Activated CD4-positive, CD25-positive, alpha-beta regulatory T cell treated with anti-CD3 and anti-CD28 coated beads, Interleukin-2, amount 50 U/mL, for 16 hours (primary cell): Measurements from ENCODE around the gene BSPRY.

Source experiments
- DNase-seq: peaks from one replicate; pipeline ENCODE4 v3.0.0-alpha.2; 2020; ENCODE audit warnings: low read depth, low spot score

Gene BSPRY

DNA sequence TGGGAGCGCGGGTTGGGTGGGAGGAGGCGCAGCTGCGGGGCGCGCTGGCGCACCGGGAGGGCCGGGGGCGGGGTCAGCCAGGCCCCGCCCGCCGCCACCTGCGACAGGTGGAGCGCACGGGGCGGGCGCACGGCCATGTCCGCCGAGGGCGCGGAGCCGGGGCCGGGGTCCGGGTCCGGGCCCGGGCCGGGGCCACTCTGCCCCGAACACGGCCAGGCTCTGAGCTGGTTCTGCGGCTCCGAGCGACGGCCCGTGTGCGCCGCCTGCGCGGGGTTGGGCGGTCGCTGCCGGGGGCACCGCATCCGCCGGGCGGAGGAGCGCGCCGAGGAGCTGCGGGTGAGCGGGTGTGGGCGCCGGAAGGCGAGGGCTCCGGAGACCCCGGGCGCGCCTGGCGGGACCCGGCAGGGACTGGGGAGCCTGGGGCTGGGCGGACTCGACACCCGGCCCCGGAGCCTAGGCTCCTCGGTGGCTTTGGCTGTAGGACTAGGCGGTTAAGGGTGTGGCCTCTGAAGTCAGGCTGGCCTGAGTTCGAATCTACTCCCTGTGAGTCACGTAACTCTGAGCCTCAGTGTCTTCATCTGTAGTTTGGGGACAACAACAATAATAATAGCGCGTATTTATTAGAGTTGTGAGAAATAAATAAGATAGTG lies at the start of gene BSPRY:
Gene BSPRY, plus strand, starts transcription at position 97 of the 650 bp plus-strand sequence. Its CDS starts 39 bp downstream, at position 136.
- no peak for DNase-seq

GRCh38 chr9:113299800-113300292 lies 49.5 kb upstream of the BSPRY start:
- DNase-seq, result no peak

DNA sequence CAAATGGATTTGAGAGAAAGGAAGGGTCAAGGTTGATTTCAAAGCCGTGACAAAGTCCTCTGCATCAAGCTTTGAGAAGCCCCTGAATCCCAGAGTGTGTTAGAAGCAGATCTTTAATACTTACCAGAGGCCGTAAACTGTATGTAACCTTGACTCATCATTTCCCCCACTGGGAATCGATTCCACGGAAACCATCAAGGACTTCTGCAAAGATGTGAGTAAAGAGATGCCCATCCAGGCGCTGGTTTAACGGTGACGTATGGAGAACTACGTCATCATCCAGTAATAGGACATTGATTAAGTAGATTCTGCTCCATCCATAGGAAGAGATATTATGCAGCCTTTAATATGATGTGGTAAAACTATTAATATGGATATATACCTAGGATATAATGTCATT lies 47.8 kb upstream of the BSPRY start:
- DNase-seq, result no peak

DNA sequence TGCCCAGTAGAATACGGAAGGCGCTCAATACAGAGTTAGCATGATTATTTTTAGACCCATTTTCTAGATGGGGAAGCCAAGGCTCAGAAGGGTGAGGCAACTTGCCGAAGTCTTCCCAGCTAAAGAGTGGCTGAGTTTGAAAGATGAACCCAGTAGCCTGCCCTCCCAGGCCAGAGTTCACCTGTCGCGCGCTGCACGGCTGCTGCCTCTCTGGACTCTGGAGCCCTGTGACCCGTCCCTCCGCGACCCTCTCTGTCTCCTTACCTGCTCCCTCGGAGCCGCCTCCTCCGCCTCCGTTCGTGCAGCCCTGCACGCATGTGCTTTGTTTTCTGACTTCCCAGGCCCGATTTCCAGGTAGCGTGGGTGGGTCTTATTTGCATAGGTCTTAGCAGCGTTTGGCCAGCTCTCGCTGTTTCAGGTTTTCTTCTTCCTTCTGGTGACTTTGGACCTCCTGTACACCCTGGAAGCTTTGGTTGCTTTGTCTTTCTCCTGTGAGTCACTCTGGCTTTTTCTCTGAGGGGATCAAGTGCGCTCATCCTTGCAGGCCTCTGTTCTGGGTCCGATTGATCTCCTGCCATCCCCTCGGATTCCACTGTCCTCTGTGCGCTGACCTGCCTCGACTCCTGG lies 46.4 kb upstream of the BSPRY start, which contains the start of gene RNF183:
Gene RNF183, minus strand, starts transcription at position 585 of the 627 bp plus-strand sequence. CDS start 5,192 bp downstream, outside the sequence.
- no peak for DNase-seq

- DNase-seq, result no peak
Measured at GRCh38 chr9:113306566-113306965, 42.8 kb upstream of the BSPRY start.

DNA sequence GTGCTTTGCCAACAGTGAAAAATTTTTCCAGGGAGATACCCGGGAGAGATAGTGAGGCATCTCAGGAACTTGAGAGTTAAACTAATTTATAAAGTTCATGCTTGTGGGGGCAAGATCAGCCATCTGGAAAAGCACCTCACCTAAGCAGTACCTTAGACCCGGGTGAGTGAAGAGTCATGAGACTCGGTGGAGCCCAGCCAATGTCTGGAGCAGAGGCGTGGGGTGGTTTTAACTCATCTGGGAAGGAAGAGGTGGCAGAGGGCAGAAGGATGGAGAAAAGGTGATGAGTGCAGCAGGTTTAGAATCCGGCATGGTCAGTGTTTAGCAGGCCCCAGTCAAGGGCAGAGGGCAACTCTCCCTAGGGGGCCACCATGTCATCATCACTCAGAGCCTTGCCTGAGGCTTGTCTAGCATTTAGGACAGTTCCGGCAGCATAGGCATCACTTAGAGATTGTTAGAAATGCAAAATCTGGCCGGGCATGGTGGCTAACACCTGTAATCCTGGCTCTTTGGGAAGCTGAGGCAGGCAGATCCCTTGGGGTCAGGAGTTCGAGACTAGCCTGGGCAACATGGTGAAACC lies 41.9 kb upstream of the BSPRY start:
- no peak for DNase-seq

DNA sequence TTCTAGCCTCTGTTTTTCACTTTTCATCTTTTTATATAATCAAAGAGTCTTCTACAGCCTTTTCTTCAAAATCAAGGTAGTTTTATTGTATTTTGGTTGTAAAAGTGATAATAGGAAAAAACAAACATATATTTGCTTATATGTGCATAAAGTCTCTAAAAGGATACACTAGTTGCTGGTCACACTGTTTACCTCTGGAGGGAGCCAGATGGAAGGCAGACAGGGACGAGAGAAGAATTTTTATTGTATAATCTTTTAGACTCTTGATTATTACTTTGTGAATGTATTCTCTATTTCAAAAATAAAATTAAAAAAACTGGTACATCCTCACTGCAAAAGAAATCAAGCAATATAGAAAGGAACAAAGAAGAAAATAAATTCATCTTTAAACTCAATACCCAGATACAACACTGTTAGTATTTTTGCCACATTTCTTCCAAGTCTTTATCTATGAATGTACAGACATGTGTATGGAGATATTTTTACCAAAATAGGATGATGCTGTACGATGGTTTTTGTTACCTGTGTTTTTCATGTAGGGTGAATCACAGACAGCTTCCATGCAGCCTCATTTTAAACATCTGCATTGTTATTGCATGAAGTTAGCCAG lies 40.0 kb upstream of the BSPRY start:
- no peak for DNase-seq

- no peak for DNase-seq
Measured at GRCh38 chr9:113310538-113310937, 38.8 kb upstream of the BSPRY start.

- DNase-seq, result no peak
Measured at GRCh38 chr9:113311961-113312360, 37.4 kb upstream of the BSPRY start.

DNA sequence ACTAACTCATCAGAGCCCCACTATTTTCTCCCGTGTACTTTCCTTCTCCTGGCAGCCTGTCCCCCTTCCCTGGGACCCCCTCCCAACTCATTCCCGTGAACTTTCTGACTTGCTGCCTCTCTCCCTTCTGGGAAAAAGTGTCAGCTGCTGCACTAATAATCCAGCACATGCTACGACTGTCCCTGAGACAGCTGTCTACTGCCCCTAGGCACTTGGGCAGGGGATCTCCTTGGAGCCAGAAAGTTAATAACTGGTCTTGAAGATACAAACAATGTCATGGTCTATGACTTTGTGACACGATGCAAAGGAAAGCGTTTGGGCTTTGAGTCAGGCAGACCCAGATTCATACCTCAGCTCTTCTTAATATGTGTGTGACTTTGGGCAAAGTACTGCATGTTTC lies 36.1 kb upstream of the BSPRY start:
- DNase-seq, result no peak

GRCh38 chr9:113315231-113315630 lies 34.1 kb upstream of the BSPRY start:
- DNase-seq, result no peak

DNA sequence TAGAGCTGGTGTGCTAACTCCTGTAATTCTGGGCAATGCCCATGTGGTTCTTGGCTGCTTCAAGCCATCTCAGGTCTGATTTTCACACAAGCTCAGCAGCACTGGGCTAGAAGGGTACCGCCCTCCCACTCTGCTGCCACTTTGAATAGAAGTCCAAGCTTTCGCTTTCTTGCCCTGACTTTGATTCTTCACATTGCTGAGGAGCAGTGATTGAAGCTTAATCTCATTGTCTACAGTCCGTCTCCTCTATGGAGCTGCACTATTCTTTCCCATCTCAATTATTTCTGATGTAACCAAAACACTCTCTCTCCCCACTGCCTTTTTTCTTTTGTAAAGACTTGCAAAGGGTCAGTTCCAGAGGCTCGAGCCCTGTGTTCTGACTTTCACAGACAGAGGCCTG lies 33.3 kb upstream of the BSPRY start:
- DNase-seq, result no peak

- no peak for DNase-seq
Measured at GRCh38 chr9:113317777-113318176, 31.6 kb upstream of the BSPRY start.

- DNase-seq, result no peak
Measured at GRCh38 chr9:113319054-113319453, 30.3 kb upstream of the BSPRY start.

DNA sequence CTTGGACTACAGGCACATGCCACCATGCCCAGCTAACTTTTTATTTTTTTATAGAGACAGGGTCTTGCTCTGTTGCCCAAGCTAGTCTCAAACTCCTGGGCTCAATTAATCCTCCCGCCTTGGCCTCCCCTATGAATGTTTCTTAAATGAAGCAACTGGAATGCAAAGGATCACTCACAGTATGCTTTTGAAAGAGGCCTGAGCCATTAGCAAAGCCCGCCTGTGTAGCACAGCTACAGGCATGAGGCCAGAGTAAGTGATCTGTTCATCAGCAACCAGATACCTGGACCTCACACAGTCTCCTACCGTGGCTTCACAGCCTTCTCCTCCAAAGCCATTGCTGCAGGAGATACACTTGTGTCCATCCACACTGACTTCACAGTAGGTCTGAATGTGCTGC lies 29.3 kb upstream of the BSPRY start:
- no peak for DNase-seq

DNA sequence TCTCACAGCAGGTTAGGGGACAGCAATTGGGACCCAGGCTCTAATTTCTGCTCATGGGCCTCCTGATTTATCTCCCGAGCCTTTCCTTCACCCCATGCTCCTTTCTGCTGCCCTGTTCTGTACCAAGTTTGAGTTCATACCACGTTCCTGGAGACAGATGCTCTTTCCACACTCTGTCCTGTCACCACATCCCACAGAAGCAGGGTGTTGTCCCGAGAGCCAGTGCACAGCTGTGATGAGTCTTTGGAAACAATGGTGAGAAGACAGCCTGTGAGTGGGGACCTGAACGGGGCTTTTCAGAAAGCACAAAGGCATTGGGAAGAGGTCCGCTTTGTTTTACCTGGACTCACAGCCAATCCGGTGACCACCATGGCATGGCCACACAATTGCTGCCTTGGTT lies 26.7 kb upstream of the BSPRY start:
- no peak for DNase-seq

- DNase-seq, result no peak
Measured at GRCh38 chr9:113326230-113326629, 23.1 kb upstream of the BSPRY start.

DNA sequence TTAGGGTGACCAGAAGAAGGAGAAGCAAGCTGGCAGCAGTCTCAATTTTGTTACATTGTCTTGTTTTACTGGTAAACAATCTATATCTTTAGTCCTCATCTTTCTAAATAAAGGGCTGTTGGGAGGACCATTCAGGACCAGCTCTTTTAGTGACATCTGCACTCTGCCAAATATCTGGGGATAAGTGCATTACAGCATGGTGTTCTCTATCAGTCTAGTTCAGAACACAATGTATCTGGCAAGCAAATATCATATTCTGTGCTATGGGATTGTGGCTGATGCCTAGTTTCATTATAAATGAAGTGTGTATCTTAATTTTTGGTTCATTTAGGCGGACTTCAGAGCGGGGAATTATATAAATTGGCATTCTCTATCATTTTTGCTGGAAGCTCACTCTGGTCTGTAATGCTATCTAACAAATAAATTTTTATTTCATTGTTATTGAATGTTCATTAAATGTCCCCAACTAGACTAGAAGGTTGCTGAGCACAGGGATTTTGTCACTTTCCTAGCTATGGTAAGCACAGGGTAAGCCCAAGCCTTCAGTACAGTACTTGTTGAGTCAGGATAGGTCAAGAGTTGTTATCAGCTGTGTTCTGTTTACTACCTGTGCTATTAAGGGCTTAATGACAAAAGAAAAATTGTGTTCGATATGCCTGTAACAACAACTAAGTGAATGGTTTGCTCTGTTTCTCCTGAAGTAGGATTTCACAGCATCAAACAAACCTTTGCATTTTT lies 21.1 kb upstream of the BSPRY start:
- no peak for DNase-seq

DNA sequence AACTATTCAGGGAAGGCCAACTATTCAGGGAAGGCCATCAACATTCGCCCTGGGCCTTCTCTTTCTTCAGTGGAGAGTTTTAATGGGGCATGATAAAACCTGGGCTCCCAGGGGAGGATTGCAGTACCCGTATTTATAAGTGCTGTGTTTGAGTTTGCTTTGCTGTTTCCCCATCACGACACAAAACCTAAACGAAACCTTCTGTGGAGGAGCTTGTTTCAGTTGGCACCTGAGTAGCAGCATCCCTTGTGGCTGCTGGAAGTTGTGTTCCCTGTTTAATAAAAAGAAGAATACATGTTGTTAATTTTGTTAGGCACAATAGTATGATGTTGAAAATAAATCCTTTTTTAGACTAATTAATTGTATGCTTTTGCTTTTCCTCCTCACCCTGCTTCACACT lies 17.6 kb upstream of the BSPRY start:
- DNase-seq, result no peak

DNA sequence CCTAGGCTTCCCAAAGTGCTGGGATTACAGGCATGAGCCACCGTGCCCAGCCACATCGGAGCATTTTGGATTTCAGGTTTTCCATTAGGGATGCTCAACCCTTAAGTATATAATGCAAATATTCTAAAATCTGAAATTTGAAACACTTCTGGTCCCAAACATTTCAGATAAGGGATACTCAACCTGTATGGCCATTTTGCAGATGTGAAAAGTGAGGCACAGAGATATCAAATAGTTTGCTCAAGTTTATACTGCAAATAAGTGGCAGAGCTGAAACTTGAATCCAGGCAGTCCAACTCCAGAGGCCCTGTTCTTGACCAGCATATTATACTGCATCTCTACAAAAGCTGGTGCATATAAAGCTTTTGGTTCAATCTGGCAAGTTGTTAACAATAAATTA lies 11.6 kb upstream of the BSPRY start:
- DNase-seq, result no peak

DNA sequence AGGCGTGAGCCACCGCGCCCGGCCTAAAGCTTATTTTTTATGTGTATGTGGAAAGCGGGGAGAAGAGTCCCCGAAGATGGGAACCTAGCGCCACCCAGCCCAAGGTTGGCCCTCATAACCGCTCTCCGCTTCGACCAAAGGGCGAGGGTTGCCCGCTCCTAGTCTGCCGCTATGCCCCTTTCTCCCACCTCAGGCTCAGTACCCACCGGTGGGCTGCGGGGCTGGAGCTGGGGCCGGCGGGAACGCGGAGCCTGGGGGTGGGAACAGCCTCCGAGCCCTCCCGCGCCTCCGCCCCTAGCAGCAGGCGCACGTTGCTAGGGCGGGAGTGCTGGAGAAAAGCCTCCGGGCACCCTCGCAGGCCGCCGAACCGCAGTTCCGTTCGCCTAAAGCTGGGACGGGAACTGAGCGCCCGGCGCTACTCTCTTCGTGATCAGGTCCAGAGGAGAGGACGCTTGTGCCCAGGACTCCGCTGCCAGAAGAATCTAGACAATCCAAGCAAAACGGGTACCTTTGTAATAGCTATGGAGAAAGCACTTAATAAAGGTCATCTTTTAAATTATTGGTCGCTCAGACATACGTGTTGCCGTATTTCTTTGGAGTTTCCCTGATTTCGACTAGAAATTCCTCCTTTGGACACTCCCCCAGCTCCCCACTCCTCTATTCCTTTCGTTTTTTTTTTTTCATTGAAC lies 9.2 kb upstream of the BSPRY start, which contains the start of gene WDR31:
Gene WDR31, minus strand, starts transcription at position 265 of the 689 bp plus-strand sequence. CDS start 8,253 bp downstream, outside the sequence.
- DNase-seq, result peak; percentile 58
